K562 (cell line): ENCODE measurements around the gene ADAMTS14. TPM values are rescaled to one million over a fixed set of nuclear protein-coding genes. Genes with fewer than 3 reads are reported as not detected.
A peak's percentile ranks its signal among the peaks of the same experiment; 100 is the strongest.

Experiments used
- FIP1L1 ChIP-seq: fragments of 200-400 bp; formaldehyde crosslinking; IDR thresholded peaks from 2 replicates; pipeline ENCODE4 v1.6.1; 2018; ENCODE audit warnings: mild to moderate bottlenecking, low read depth, low read length; ENCODE audit not compliant: poor library complexity, severe bottlenecking
- PML ChIP-seq: IDR thresholded peaks from 2 replicates; pipeline ENCODE4 v1.6.1; 2012; ENCODE audit warnings: low read length, inconsistent platforms
- POLR2AphosphoS5 ChIP-seq: IDR thresholded peaks from 2 replicates; pipeline ENCODE4 v1.6.1; 2011; ENCODE audit warnings: mild to moderate bottlenecking, low read depth, low read length, moderate library complexity; ENCODE audit not compliant: control insufficient read depth, insufficient read depth
- PRDM10 ChIP-seq: fragments of 450-650 bp; IDR thresholded peaks from 2 replicates; pipeline ENCODE4 v1.6.1; 2018; ENCODE audit not compliant: partially characterized antibody
- RHOXF2B ChIP-seq: fragments of 250-450 bp; sonication (Bioruptor Pico); conservative IDR thresholded peaks from 2 replicates; pipeline ENCODE4 v1.5.1; 2021
- SIX5 ChIP-seq, 2 experiments: IDR thresholded peaks; 2 replicates each; pipeline ENCODE4 v1.6.1; 2011; ENCODE audit warnings: low read length in 2 of 2, borderline replicate concordance in 1 of 2, low read depth in 1 of 2, mild to moderate bottlenecking in 1 of 2, moderate library complexity in 1 of 2; ENCODE audit not compliant: insufficient read depth in 1 of 2
- ZBTB11 ChIP-seq, 3 experiments: fragments of 200-800 bp in 1 of 3; fragments of 250-450 bp in 1 of 3; fragments of 450-650 bp in 1 of 3; sonication (Bioruptor Pico) in 1 of 3; sonication (Bioruptor generic) in 1 of 3; formaldehyde crosslinking in 1 of 3; IDR thresholded peaks; 2 replicates each; pipeline versions ENCODE4 v1.6.1 to v1.8.0; 2016 to 2022; ENCODE audit warnings: mild to moderate bottlenecking in 2 of 3, missing genetic modification characterization in 2 of 3, missing compliant biosample characterization in 1 of 3, moderate library complexity in 1 of 3
- ZBTB26 ChIP-seq: fragments of 450-650 bp; formaldehyde crosslinking; IDR thresholded peaks from 2 replicates; pipeline ENCODE4 v1.4.0; 2022; ENCODE audit warnings: missing genetic modification characterization
- ZBTB7A ChIP-seq: IDR thresholded peaks from 2 replicates; pipeline ENCODE4 v1.6.1; 2011; ENCODE audit warnings: low read depth, mild to moderate bottlenecking, low read length, moderate library complexity, borderline replicate concordance; ENCODE audit not compliant: control insufficient read depth
- ZNF589 ChIP-seq: fragments of 200-800 bp; sonication (Bioruptor generic); IDR thresholded peaks from 2 replicates; pipeline ENCODE4 v1.6.1; 2016; ENCODE audit warnings: low read depth, missing genetic modification characterization, missing compliant biosample characterization
- polyA plus RNA-seq, 8 experiments: library from polyadenylated mRNA; depleted of rRNA in 4 of 8; stranded (reverse) in 5 of 8; unstranded in 3 of 8; fragments of >200 nt; fragmentation: Nextera tagmentation in 2 of 8; fragmentation: Illumina TruSeq in 1 of 8; extraction: Ambion mirVana in 2 of 8; extraction: Trizol in 1 of 8; gene quantifications; 2 replicates each; pipeline versions ENCODE4 v1.2.1 to v1.2.3, GENCODE V29; 2011 to 2014; ENCODE audit warnings: inconsistent platforms in 1 of 8, missing spikeins in 1 of 8
- total RNA-seq, 7 experiments: library from RNA; depleted of rRNA in 6 of 7; stranded (reverse); fragments of >200 nt in 6 of 7; fragmentation: Illumina TruSeq in 2 of 7; extraction: Trizol in 2 of 7; gene quantifications; 2 replicates each; pipeline versions ENCODE4 v1.2.1 to v1.2.3, GENCODE V29; 2011 to 2021; ENCODE audit warnings: low replicate concordance in 1 of 7
- TF ChIP-seq, protein P1 (sequence below): conservative IDR thresholded peaks from 2 replicates; pipeline ENCODE4 v1.6.1; 2011; ENCODE audit warnings: low read depth, mild to moderate bottlenecking, low read length; ENCODE audit not compliant: control insufficient read depth
- TF ChIP-seq, protein P2 (sequence below): fragments of 250-450 bp; sonication (Bioruptor Pico); IDR thresholded peaks from 2 replicates; pipeline ENCODE4 v1.8.0; 2021; ENCODE audit warnings: moderate library complexity, mild to moderate bottlenecking, inconsistent platforms

Gene ADAMTS14
- total and polyA plus RNA-seq, 9 of the 15 experiments (the other 6 are each of a cell fraction or from before 2014, with no cell fraction given) = 0.04 to 37.4 (median 15.9) TPM

GRCh38 chr10:70673043-70673928 is 980 bp downstream of the ADAMTS14 start (continued):
- TF ChIP-seq POLR2AphosphoS5 (no peak), RHOXF2B (CRISPR knock-in tag) (no peak), ZBTB7A (0 out of 2 replicates have a peak, but pooled peaks have one; percentile 39), ZBTB26 (CRISPR knock-in tag) (no peak; the same call in 1 of the 2 replicates), PML (no peak), ZBTB11 (CRISPR knock-in tag; IDR thresholded peaks at IDR 0.05) (no peak), SIX5 (IDR thresholded peaks at IDR 0.05; ENCODE audit: borderline replicate concordance in 1 of 2, insufficient read depth in 1 of 2, low read depth in 1 of 2, low read length in 2 of 2) (no peak), PRDM10 (no peak), ZNF589 (0 out of 2 replicates have a peak, but pooled peaks have one; percentile 29), FIP1L1 (no peak)
- TF ChIP-seq, protein P1, sequence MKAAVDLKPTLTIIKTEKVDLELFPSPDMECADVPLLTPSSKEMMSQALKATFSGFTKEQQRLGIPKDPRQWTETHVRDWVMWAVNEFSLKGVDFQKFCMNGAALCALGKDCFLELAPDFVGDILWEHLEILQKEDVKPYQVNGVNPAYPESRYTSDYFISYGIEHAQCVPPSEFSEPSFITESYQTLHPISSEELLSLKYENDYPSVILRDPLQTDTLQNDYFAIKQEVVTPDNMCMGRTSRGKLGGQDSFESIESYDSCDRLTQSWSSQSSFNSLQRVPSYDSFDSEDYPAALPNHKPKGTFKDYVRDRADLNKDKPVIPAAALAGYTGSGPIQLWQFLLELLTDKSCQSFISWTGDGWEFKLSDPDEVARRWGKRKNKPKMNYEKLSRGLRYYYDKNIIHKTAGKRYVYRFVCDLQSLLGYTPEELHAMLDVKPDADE = no peak
- TF ChIP-seq, protein P2, sequence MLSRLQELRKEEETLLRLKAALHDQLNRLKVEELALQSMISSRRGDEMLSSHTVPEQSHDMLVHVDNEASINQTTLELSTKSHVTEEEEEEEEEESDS = no peak
